SIG-M5 (cell line): ENCODE data around the gene ANTXR1.
"Not testable (repeated sequence)": the region's sequence is repeated elsewhere in the genome, so short reads cannot be mapped to it uniquely, and the experiment has no call there.

Experiments
- DNase-seq: peaks from one replicate; lab custom pipeline; 2025; lab: John Stamatoyannopoulos, UW

Gene ANTXR1

DNA sequence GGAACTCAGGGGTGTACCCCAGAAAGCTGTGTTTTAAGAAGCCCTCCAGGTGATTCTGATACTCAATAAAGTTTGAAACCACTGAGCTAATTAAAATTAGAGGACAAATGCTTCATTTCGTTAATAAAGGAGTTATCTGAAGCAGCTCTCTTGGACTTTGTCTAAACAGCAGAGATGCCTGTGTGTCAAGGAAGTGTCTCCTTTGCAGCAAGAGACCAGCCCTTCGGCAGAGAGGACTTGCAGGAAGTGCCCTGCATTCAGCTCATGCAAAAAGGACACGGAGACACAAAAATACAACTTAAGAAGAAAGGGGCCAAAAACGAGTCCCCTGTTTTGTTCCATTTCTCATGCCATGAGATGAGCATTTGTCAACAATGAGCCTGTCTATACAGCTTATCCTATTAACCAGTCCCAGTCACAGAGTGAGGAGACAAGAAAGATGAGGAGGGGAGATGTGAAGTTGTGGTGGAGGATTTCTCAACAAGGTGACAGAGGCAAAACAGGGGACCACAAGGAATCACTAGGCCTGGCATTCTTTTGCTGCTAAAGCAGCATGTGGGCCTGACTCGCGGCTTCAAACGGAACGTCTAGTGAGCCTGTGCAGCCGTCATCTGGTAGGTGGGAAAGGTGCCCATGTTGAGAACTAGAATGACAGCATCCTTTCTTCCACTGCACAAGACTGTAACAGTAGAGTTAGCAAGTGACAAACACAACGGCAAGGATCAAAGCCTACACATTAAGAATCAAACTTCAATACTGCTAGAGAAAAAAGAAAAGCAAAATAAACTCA is 152.3 kb downstream of the ANTXR1 start:
- no peak for DNase-seq

DNA sequence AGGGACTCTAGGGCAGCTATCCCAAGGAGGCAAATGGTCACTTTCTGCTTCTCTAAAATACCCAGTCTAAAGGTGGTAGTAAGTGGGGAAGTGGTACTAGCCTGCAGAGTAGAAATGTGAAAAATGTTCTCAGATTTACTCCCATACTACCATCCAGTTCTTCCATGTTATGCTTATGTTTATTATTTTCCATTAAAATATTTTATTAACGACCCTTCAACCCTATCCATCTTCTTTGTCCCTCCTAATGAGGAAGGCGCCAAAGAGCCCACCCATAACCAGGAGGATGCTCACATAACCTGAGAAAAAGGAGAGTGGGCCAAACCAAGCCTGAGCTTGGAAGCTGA is 153.5 kb downstream of the ANTXR1 start:
- no peak for DNase-seq

DNA sequence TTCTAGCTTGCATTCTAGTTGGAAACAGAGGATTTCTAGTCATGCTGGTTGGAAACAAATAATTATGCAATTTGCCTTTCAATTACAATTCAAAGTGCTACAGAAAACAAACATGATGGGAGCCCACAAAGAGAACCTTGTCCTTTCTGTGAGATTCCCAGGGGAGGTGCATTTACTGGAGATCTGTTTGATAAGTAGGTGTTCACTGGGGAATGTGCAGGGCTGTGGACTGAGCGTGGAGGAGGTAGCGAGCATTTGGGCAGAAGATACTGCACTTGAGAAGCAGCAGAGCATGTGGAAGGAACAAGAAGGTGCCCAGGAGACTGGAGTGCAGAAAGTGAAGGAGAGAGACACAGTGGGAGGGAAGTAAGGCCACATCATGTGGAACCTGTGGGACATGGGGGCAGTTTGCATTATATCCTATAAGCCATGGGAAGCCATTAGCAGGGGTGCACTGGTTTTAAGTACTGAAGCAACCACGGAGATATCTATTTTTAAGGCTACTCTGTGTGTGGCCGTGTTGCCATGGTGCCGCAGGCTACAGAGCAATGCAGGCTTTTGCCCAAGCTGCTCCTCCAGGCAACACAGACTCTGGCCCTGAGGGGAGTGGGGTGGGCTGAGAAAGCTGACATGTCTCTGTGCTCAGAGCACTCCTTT is 154.0 kb downstream of the ANTXR1 start:
- DNase-seq: no peak

DNA sequence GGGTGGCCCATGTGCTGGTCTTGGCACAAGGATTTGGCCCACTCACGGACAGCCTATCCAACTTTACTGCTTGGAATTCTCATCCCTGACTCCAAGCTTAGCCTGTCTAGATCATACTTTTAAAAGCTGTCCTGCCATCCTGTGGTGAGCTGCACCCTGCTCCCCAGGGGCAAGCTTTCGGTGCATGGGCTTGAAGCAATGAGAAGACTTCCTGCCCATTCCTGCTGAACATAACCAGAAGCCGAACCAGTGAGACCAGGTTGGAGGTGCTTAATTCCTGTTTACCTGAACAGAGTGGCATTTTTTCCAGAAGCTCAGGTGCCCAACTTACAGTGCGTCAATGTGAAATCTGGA is 154.5 kb downstream of the ANTXR1 start:
- no peak for DNase-seq

DNA sequence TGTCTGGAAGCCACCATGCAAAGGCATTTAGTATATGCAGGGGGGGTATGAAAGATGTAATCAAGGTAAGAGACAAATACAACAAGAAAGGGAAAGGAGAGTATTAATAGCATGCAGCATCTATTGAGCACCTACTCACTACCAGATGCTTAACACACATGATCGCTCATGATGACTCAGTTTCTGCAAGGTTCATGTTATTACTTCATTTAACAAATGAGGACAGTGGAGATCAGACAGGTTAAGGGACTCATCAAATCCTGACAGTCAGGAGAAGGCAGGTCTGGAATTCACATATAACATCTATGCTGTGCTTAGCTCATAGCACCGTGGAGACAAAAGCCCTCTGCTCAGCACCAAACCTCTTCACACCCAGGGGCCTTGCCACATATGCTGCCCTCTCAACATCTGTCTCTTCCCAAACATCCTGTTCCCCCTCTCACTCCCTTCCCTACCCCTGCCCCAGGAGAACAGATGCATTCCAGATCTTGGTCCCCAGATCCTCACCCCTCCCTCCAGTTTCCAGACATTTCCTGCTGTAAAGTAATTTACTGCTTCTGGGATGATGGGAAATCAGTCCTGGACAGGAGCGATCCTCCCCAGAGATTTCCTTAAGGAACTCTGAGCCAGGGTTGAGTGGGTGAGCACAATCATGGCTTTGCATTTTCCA is 155.3 kb downstream of the ANTXR1 start:
- DNase-seq: no peak

DNA sequence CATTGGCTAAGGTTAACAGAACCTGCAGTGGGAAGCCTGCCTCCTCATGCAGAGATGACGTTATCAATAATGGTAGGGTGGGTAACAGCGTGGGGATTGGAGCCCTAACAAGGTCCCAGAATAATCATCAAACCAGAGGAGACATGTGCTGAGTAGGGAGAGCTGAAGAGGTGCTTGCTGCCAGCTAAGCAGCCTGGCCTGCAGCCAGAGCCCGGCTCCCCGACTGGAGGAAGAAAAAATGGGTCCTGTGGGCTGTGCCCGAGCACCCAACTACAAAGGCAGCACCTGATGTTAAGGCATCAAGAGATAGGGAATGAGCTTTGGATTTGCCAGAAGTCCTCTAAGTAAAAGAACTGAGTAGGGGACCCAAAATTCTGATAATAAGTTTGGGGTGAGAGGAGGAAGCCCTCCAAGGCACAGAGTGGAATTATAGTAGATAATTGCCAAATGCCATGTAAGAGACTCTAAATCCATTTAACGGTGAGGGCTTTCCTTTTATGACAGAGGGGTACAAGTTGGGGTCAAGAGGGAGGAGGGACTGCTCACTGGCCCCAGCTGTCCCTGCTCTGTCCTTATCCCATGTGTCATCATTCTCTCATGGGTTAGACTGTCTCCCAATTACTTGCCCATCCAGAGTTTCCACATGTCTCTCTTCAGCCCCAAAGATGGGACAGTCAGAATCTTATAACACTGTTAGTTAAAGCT is 156.1 kb downstream of the ANTXR1 start:
- no peak for DNase-seq

DNA sequence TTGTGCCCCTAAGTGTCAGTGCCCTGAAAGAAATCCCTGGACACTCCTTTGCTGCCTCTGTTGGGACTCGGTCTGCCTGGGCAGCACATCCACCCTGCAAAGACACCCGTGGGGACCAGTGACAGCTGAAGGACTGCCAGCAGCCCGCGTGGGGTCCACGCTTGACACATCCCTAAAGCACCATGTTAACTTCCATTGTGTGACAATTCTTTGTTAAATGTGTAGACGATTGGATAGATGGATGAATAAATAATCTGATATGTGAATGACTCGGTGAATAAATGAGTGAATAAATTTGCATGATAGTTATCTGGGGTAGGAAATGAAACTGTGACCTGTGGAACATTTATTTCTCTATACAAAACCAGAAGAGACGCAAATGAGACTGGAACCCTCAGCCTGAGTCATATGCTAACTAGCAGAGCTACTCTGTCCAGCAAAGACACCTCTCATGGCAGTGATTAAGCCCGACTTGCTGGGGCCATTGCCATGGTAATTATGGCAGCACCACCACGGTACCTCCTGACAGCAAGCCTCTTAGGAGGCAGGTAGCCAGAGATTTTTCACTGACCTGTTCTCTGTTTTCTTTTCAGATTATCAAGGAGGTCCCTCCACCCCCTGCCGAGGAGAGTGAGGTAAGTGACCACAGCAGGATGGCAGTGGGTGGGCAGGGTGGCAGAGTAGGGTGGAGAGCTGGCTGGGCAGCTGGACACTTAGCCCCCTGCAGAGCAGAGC is 156.8 kb downstream of the ANTXR1 start:
- no peak for DNase-seq

DNA sequence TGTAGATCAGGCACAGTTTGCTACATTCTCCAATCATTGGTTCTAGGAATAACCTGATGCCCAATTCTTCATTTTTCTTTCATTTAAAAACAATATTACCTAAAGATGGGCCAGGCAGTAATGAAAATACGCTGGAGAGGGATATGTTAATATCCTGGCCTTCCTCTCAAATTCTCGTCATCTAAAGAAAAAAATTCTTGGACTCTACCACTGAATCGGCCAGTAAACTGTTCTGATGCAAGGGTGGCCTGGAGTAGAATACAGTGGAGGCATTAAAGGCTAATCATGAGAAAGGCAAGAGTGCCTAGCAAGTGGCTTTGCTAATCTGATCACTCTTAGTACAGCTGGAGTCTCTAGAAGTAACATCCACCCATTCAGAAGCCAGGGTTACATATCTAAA is 157.7 kb downstream of the ANTXR1 start:
- DNase-seq: no peak

DNA sequence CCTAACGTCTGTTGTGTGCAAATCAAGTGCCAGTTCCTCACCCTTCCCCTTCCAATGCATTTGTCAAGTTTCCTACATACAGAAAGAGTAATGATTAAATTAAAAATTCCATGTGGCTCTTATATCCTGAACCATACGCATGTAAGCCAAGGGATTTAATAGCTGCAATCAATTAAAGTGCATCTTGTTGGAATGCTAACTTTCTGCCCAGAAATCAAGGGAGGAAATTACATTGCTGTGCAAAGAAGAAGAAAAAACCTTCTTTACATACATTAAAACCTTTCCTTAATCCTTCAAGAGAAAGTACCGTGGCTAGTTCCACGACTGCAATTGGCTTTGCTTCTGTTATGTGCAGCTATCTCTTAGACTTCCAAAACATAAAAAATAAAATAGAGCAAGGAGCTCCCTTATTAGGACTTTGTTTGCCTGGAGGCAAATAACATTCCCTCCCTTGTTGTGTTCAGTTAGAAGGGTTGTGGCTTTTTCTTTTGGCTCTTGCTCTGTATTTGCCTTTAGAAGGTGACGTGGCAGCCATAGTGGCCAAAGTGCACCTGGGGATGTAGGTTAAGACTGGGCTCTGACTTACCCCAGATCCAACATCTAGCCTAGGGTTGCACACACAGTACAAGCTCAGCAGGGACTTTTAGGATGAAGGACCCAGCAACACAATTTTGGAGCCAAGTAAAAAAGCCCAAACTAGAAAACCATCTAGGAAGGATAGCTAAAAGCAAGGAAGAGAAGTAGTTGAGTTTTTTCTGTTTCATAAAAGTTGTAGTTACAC is 158.3 kb downstream of the ANTXR1 start:
- no peak for DNase-seq

DNA sequence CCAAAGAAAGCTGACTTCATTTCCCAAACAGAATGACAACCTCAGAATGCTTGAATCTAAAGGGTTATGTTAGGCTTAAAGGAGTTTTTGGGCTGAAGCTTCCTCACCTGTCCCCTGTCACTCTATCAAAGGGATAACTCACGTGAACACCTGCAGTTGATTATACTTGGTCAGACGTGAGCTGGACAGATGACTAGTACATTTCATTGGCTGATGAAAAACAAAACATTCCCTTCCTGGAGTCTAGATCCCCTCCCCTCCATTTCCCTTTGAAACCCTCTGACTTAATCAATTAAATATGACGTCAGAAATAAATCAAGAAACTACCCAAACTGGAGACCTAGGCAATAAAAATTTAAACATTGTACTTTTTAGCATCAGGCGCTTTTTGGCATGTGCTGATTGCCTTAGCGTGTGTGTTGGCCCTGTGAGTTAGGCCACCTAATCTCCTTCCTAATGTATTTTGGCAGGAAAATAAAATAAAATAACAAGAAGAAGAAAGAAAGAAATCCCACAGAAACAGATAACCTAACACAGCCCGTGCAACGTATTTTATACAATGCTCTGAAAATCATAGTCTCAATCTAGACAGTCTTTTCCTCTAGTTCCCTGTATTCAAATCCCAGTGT is 159.0 kb downstream of the ANTXR1 start:
- no peak for DNase-seq

DNA sequence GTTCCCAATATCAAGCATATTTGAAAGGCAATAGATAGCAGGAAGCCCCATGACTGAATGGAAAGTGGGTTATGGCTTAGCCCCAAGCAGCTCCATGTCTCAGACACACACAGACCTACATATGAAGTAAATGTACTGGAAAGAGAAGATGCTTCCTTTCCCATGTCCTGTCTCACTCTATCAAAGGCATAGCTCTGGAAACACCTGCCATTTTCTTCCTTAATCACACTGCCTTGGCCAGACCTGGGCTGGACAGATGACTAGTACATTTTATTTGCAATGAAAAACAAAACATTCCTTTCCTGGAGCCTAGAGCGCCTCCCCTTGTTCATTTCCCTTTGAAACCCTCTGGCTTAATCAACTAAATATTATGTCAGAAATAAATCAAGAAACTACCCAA is 160.7 kb downstream of the ANTXR1 start:
- DNase-seq: no peak

DNA sequence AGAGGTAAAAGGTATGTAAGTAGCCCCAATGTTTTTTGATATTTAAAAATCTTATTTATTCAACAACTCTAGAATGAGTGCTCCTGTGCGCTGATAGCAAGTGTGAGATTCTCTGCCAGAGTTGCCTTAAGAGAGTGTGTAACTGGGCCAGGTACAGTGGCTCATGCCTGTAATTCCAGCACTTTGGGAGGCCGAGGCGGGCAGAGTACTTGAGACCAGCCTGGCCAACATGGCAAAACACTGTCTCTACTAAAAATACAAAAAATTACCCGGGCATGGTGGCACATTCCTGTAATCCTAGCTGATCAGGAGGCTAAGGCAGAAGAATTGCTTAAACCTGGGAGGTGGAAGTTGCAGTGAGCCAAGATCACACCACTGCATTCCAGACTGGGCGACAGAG is 161.2 kb downstream of the ANTXR1 start:
- not testable (repeated sequence) for DNase-seq

DNA sequence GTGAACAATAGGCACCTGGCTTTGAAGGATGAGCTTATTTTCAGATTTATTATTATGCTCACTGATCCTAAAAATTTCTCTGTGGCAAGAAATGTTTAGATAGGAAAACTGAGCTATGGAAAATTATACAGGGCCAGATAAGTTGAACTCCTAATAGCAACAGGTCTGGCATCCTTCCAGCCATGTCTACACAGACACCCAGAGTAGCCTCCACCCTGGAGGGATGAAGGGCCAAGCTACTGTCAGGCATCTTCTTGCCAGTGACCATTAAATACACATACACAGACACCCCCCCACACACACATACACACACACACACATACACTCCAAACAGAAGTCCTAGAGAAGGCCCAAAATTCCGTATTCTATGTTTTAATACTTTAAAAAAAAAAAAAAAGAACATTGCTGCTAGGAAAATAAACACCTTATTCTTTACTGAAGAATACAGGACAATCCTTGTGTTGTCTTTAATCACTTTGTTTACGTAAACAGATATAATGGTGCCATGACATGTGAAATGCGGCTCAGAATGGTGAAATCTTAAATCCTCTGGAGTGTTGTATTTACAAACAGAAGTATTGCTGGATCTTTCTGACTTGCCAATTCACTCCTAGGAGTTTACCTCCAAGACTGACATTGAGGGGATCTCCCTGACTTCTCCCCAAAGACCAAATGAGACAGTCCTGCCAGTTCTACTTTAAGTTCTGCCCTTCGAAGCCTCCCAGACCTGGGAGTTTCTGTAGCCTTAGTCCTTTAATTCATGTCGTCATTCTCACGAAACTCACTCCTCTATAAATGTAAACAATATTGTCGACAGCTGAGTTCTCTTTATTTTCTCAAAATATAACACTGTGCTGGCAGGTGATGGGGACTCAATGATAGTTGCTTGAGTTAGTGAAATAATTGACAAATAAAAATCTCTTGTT is 163.1 kb downstream of the ANTXR1 start:
- DNase-seq: no peak

DNA sequence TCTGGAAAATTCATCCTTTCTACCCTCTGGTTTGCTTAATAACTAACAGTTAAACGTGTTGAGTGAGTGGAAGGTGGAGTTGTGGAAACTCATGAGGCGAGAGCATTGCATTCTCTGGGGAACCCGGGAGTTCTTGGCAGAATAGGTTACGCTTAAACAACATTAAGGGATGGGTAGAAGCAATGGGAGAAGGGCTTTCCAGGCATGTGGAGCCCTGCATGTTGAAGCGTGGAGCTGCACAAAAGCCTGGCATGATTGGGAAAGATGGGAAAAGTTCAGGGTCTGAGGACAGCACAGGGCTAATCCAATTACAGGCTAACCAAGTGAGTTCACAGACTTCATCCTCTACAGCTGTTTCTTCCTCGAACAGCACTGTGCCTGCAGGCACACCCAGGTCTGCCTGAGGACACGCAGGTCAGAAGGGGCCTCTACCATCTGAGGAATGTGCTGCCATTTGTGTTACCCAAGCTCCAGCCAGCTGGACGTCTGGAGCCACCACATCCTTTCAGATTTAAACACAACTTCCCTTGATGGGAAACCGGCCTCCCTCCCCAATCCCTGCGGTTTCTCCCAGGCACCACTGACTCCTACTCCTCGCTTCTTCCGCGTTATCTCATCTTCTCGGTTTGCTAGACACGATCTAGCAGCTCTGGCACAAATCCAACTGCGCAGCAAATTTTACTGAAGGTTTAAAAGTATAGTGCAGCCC is 164.2 kb downstream of the ANTXR1 start:
- no peak for DNase-seq

DNA sequence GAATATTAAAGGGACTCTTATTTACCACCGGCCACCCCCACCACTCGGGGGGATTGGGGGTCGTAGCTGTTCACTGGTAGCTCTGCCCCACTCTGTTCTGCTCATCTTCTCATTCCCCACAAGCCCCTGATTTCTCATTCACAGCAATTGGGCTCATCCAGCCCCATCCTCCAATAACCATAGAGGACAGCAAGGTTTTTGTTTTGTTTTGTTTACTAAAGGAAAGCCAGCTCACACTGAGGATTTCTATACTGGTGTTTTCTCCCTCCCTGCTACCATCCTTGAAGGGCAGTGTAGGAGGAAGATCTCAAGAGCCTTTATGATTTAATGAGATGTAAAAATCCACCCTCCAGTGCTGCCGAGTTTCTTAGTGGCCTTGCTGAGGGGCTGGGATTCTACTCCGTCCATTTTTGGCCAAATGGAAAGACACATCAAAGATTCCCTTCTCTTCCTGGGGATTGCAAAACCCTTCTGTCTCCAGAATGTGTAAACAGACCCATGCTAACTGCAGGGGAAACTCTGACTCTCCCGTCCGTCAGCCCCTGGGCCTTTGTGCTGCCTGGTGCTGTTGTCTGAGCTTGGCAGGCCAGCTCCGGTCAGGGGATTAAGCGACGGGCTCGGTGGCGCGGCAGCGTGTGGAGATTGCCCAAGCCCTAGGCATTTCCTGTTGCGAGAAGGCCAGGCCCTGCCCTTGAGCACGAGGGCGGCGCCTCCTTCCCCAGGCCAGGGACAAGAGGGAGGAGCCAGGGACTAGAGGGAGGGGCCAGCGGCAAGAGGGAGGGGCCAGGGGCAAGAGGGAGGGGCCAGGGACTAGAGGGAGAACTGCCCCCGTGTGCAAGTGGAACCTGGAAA is 165.0 kb downstream of the ANTXR1 start:
- DNase-seq: peak; percentile 45

DNA sequence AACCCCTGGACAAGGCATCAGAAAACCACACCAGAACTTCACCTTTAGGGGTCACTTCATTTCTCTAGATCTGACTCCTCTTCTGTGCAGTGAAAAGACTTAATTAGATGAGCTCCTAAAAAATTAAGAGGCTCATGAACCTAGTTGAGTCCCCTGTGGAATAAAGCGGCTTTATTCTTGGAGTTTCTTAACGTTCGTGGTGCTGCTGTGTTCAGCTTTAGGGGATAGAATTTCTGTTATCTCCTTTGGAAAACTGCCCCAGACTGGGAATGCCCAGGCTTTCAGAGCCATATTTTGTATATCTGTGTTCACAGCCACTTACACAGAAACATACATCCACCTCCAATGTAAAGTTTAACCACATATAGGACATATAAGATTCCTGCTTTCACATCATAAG is 165.8 kb downstream of the ANTXR1 start:
- no peak for DNase-seq

DNA sequence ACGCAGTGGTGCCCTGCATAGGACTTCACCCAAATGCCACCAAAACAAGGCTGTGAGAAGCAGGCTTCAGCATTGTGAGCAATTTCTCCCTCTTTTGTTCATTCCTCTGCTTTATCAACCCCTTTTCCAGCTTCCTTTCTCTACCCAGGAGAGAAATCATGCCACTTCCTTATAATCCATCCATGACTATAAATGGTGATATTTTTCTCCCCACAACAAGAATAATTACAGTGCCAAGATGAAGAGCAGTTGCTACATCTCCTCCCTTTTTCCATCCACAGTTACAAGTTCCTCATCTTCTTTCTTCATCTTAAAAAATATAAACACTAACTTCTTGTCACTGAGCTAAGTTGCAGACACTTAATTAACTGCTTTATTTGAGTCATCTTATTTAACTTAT is 167.2 kb downstream of the ANTXR1 start:
- DNase-seq: no peak

DNA sequence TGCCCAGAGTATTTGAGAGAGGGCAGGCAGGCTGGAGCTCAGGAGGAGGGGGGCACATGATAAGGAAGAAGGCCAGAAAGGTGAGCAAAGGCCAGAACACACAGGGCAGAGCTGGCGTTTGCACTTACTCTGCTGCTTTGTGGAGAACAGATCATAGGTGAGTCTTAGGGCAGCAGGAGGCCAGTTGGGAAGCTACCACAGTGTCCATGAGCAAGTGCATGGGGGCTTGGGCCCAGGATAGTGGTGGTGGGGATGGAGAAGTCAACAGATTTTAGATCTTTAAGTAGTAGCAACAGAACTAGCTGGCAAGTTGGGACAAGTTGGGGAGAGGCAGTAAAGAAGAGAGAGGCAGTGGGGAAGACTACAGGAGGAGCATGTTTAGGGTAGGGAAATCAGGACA is 168.0 kb downstream of the ANTXR1 start:
- DNase-seq: no peak
